ENCODE measurements around the gene GNG3.

DNA sequence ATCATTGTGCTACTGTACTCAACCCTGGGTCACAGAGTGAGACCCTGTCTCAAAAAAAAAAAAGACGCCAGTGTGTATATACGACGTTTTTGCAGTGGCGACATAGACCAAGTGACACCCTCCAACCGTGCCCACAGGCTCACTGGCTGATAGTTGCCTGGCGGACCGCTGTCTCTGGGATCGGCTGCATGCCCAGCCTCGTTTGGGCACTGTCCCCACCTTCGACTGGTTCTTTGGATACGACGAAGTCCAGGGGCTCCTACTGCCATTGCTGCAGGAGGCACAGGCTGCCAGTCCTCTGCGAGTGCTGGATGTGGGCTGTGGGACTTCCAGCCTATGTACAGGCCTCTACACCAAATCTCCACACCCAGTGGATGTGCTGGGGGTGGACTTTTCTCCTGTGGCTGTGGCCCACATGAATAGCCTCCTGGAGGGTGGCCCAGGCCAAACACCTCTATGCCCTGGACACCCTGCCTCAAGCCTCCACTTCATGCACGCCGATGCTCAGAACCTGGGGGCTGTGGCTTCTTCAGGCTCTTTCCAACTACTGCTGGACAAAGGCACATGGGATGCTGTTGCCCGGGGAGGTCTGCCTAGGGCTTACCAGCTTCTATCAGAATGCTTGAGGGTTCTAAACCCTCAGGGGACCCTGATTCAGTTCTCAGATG lies 41.1 kb upstream of the GNG3 start:
- no peak for TF ChIP-seq CTCF (IDR thresholded peaks at IDR 0.05)
- no peak for TF ChIP-seq POLR2A (IDR thresholded peaks at IDR 0.05)

All from lower leg skin (tissue), 3 donors.